Muscle layer of duodenum (tissue), 2 donors: ENCODE measurements around the gene TBC1D22A.

Source experiments
- H3K27ac ChIP-seq: one replicate; pipeline ENCODE4 v1.7.0; 2013; ENCODE audit warnings: mild to moderate bottlenecking, low read length
- H3K27me3 ChIP-seq: one replicate; pipeline ENCODE4 v1.7.0; 2013; ENCODE audit warnings: low read depth, mild to moderate bottlenecking, control low read depth, low read length
- H3K36me3 ChIP-seq, 2 donors: one replicate each; pipeline ENCODE4 v1.7.0; 2013; ENCODE audit warnings: low read length in 2 of 2, control low read depth in 1 of 2, mild to moderate bottlenecking in 1 of 2; ENCODE audit not compliant: insufficient read depth in 2 of 2, control insufficient read depth in 1 of 2
- H3K4me1 ChIP-seq, 2 donors: one replicate each; pipeline ENCODE4 v1.7.0; 2013; ENCODE audit warnings: low read length in 2 of 2, mild to moderate bottlenecking in 2 of 2, control low read depth in 1 of 2, moderate library complexity in 1 of 2; ENCODE audit not compliant: insufficient read depth in 2 of 2, control insufficient read depth in 1 of 2
- H3K4me3 ChIP-seq, 2 donors: one replicate each; pipeline ENCODE4 v1.7.0; 2013; ENCODE audit warnings: low read length in 2 of 2, low read depth in 1 of 2, mild to moderate bottlenecking in 1 of 2
- H3K9me3 ChIP-seq, 2 donors: one replicate each; pipeline ENCODE4 v1.7.0; 2013; ENCODE audit warnings: low read length in 2 of 2, control low read depth in 1 of 2, mild to moderate bottlenecking in 1 of 2; ENCODE audit not compliant: control insufficient read depth in 1 of 2
- donor health status: healthy.

TBC1D22A gene

GRCh38 chr22:47021371-47022074, 259.1 kb downstream of the TBC1D22A start:
- Histone ChIP-seq H3K27me3 (no peaks in the 10 kb centered on the region), H3K4me1 (peaks cover 0 to 5% of the 10 kb centered on the region in 2 donors), H3K4me3 (no peak overlapping the region), H3K36me3 (peaks cover 0 to 5% of the 10 kb centered on the region in 2 donors), H3K9me3 (no peaks in the 10 kb centered on the region), H3K27ac (no peak overlapping the region)

DNA sequence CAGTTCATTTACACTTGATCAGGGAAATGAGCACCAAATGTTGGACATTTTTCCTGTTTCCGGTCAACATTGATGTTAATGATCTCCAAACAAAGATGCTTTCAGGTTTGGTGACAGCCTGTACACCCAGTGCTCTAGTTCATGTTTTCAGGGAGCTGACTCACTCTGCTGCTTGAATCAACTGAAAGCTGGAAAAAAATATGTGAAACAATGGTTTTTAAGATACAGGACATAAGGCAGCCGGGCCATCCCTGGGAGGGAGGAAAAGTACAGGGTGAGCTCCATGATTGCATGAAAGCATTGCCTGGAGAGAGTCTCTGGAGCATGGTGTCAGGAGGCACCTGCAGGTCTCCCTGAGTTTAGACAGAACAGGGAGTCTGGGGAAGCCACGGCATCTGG, 259.6 kb downstream of the TBC1D22A start:
- Histone ChIP-seq H3K27ac (no peak overlapping the region), H3K27me3 (no peaks in the 10 kb centered on the region), H3K36me3 (peaks cover 0 to 5% of the 10 kb centered on the region in 2 donors), H3K4me1 (peaks cover 0 to 5% of the 10 kb centered on the region in 2 donors), H3K9me3 (no peaks in the 10 kb centered on the region), H3K4me3 (no peak overlapping the region)

DNA sequence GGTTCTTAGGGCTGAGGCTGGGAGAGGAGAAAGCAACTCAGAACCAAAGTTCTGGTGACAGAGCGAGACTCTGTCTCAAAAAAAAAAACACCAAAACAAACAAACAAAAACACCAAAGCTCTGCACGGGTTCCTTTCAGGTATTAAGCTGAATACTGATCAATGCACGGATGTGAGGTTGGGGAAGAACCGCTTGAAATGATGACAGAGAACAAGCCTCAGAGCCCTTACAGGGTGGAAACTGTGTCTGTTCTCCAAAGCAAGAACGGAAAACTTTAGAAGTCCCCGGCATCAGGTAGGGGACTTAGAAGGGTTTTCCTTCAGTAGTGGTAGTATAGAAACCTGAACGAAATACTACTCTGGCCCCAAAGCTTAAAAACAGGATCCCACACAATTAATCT, 260.0 kb downstream of the TBC1D22A start:
- no peaks in the 10 kb centered on the region for H3K9me3 ChIP-seq
- H3K27ac ChIP-seq: no peak overlapping the region
- H3K36me3 ChIP-seq: peaks cover 0 to 5% of the 10 kb centered on the region in 2 donors
- no peak overlapping the region for H3K4me3 ChIP-seq
- H3K4me1 ChIP-seq: peaks cover 0 to 5% of the 10 kb centered on the region in 2 donors
- H3K27me3 ChIP-seq: no peaks in the 10 kb centered on the region

DNA sequence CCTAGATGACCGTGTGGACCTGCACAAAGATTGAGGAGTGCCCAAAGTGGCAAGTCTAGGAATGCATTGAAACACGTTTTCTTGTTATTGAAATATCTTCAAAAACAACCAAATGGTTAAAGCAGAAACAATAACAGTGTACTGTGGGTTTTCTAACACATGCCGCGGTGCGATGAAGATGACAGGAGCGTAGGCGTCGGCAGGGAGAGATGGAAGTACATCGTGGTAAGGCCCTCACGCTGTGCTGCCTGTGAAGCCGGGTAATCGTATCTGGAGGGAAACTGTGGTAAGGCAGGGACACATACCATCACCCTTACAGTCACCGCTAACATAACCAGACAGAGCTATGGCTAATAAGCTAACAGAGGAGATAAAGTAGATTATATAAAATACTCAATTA, 261.4 kb downstream of the TBC1D22A start:
- H3K27ac ChIP-seq: no peak overlapping the region
- H3K27me3 ChIP-seq: no peaks in the 10 kb centered on the region
- H3K4me3 ChIP-seq: no peak overlapping the region
- H3K4me1 ChIP-seq: no peaks in the 10 kb centered on the region
- H3K9me3 ChIP-seq: no peaks in the 10 kb centered on the region
- H3K36me3 ChIP-seq: peaks cover 0 to 5% of the 10 kb centered on the region in 2 donors

DNA sequence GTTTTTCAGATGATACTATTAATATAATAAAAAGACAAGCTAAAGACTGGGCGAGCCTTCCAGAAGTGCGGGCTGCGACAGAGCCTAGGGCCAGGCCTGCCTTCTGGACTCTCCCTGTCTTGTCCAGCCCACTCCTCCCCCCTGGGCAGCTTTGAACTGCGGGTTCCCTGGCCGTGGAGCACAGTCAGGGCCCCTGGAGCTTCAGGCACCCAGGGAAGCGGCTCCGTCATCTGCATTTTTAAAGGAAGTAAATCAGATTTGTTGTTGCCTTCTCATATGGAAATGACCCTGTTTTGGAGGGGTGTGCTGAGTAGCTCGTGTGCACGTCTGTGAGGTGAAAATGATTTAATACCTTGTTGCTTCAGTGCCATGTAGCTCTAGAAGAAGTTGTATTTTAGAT, 265.3 kb downstream of the TBC1D22A start:
- peaks cover 0 to 7% of the 10 kb centered on the region in 2 donors for H3K4me1 ChIP-seq
- peaks cover 0 to 5% of the 10 kb centered on the region in 2 donors for H3K36me3 ChIP-seq
- no peak overlapping the region for H3K4me3 ChIP-seq
- H3K27me3 ChIP-seq: no peaks in the 10 kb centered on the region
- no peaks in the 10 kb centered on the region for H3K9me3 ChIP-seq
- no peak overlapping the region for H3K27ac ChIP-seq

GRCh38 chr22:47029244-47030074, 267.0 kb downstream of the TBC1D22A start:
- Histone ChIP-seq H3K9me3 (no peaks in the 10 kb centered on the region), H3K36me3 (peaks cover 0 to under 1% of the 10 kb centered on the region in 2 donors), H3K27me3 (no peaks in the 10 kb centered on the region), H3K4me3 (no peak overlapping the region), H3K4me1 (peaks cover 0 to 7% of the 10 kb centered on the region in 2 donors), H3K27ac (no peak overlapping the region)

GRCh38 chr22:47030143-47030661, 267.8 kb downstream of the TBC1D22A start:
- H3K27ac ChIP-seq: no peak overlapping the region
- H3K4me1 ChIP-seq: peaks cover 0 to 7% of the 10 kb centered on the region in 2 donors
- no peak overlapping the region for H3K4me3 ChIP-seq
- H3K9me3 ChIP-seq: no peaks in the 10 kb centered on the region
- peaks cover 0 to 4% of the 10 kb centered on the region in 2 donors for H3K36me3 ChIP-seq
- no peaks in the 10 kb centered on the region for H3K27me3 ChIP-seq

DNA sequence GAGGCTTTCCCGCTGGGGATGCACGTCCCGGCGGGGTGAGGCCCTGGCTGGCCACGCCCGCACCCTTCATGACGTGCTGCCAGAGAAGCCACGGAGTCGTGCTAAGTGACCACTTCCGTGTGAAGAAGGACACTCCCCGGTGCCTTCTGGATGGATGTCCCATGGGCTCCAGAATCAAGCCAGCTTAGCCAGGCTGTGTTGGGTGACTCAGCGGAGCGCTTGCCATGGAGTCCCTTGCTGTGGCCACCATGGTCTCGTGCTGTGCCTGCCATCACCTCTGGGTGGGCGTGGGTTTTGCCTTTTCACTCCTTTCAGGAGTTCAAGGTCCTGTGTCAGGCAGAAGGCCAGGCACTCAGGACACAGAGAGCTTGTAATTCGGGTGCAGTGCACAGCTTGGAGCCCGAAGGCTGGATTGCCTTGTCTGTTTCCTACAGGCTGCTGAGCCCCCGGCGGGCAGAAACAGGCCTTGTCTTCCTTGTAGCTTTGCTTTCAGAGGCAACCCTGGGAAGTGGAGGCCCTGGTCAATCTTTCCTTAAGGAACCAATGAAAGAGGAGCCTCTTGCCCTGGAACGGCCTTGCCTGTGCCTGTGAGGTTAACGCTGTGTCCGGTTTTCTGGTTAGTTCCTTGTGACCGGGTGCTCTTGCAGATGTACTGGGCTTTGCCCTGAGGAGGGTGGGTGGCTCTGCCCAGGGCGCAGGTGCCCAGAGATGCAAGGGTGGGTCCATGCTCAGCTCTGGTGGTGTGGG, 268.6 kb downstream of the TBC1D22A start:
- H3K4me3 ChIP-seq: no peak overlapping the region
- peaks cover 0 to 7% of the 10 kb centered on the region in 2 donors for H3K4me1 ChIP-seq
- no peak overlapping the region for H3K27ac ChIP-seq
- H3K36me3 ChIP-seq: peaks cover 0 to 4% of the 10 kb centered on the region in 2 donors
- no peaks in the 10 kb centered on the region for H3K27me3 ChIP-seq
- no peaks in the 10 kb centered on the region for H3K9me3 ChIP-seq

- Histone ChIP-seq H3K27ac (no peak overlapping the region), H3K36me3 (peaks cover 0 to 4% of the 10 kb centered on the region in 2 donors), H3K27me3 (no peaks in the 10 kb centered on the region), H3K4me1 (peaks cover 0 to 7% of the 10 kb centered on the region in 2 donors), H3K9me3 (no peaks in the 10 kb centered on the region), H3K4me3 (no peak overlapping the region)
Measured at GRCh38 chr22:47031628-47031915, 269.1 kb downstream of the TBC1D22A start.

DNA sequence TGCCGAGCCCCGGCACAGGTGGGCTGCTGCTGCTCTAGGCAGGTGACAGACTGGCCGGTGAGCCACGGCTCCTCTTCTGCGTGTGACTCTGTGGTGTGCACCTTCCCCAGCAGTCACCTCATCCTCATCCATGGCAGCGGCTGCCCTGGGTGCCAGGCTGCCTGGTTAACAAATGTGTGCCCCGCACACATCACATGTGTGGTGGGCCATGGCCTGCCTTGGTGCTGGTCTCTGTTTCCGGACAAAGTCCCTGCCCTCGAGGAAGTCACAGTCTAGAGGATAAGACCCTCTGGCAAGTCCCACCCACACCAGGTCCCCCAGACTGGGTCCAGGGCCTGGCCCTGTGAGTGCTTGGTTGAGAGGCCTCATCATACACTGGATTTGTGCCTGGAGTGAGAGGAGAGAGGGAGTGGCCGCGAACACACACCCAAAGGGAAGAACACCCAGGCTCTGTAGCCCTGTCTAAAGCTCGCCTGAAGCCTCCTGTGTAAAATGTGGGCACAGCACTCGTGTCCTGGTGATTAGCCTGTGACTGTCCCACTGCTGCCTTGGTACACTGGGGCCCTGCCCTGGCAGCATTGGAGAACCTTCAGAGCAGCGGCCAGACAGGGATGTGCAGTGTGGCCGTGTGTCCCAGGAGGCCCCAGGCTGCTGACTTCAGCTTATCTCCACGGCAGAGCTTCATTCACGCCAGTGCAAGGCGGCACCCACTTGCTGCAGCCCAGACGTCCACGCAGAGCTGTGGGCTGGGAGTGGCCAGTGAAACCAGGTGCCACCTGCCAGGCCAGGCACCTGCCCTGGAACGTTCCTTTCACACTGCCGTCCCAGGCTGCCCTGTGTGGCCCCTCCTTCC, 269.9 kb downstream of the TBC1D22A start:
- peaks cover 0 to 7% of the 10 kb centered on the region in 2 donors for H3K4me1 ChIP-seq
- peaks cover 0 to 4% of the 10 kb centered on the region in 2 donors for H3K36me3 ChIP-seq
- H3K4me3 ChIP-seq: no peak overlapping the region
- no peaks in the 10 kb centered on the region for H3K27me3 ChIP-seq
- H3K9me3 ChIP-seq: no peaks in the 10 kb centered on the region
- no peak overlapping the region for H3K27ac ChIP-seq
